DMS53 treated with DMSO at 0.1 percent for 48 hours (cell line): ENCODE data around the gene TMEM273.

Experiments used
- DNase-seq: peaks from one replicate; lab custom pipeline; 2025; ENCODE audit not compliant: unreplicated experiment; lab: John Stamatoyannopoulos, UW

TMEM273 gene

GRCh38 chr10:49187950-49188761 is at the start of gene TMEM273:
TMEM273 (minus strand) TSS chr10:49188391; CDS start chr10:49188336, 55 bp downstream.
- DNase-seq, result no peak

GRCh38 chr10:49237985-49238384 is 49.8 kb upstream of the TMEM273 start:
- no peak for DNase-seq

GRCh38 chr10:49235392-49235791 is 47.2 kb upstream of the TMEM273 start:
- DNase-seq, result no peak

GRCh38 chr10:49231086-49231820 is 43.1 kb upstream of the TMEM273 start:
- no peak for DNase-seq

GRCh38 chr10:49230004-49230403 is 41.8 kb upstream of the TMEM273 start:
- peak; percentile 78 for DNase-seq

- DNase-seq, result no peak
These were observed 40.5 kb upstream of the TMEM273 start for GRCh38 chr10:49228677-49229076.

- DNase-seq, result no peak
These were observed 39.2 kb upstream of the TMEM273 start for GRCh38 chr10:49227406-49227805.

GRCh38 chr10:49226594-49226993 is 38.4 kb upstream of the TMEM273 start:
- no peak for DNase-seq

- no peak for DNase-seq
These were observed 37.2 kb upstream of the TMEM273 start for GRCh38 chr10:49225218-49225876.

GRCh38 chr10:49223205-49223604 is 35.0 kb upstream of the TMEM273 start:
- no peak for DNase-seq

- DNase-seq, result no peak
These were observed 34.0 kb upstream of the TMEM273 start for GRCh38 chr10:49222170-49222569.

- no peak for DNase-seq
These were observed 32.5 kb upstream of the TMEM273 start for GRCh38 chr10:49220679-49221078.

- DNase-seq, result no peak
These were observed 31.8 kb upstream of the TMEM273 start for GRCh38 chr10:49220031-49220430.

- no peak for DNase-seq
These were observed 31.1 kb upstream of the TMEM273 start for GRCh38 chr10:49219248-49219647.

- DNase-seq, result no peak
These were observed 30.3 kb upstream of the TMEM273 start for GRCh38 chr10:49218480-49218879.

- no peak for DNase-seq
These were observed 29.5 kb upstream of the TMEM273 start for GRCh38 chr10:49217645-49218044.

GRCh38 chr10:49213211-49213610 is 25.0 kb upstream of the TMEM273 start:
- no peak for DNase-seq

- DNase-seq, result no peak
These were observed 24.6 kb upstream of the TMEM273 start for GRCh38 chr10:49212783-49213182.

GRCh38 chr10:49212076-49212475 is 23.9 kb upstream of the TMEM273 start:
- DNase-seq, result no peak

GRCh38 chr10:49208996-49209395 is 20.8 kb upstream of the TMEM273 start:
- DNase-seq, result no peak

- no peak for DNase-seq
These were observed 19.8 kb upstream of the TMEM273 start for GRCh38 chr10:49207936-49208487.
